BE2C (cell line): ENCODE results near the gene GALR2.
"Not testable (repeated sequence)": the region's sequence is repeated elsewhere in the genome, so short reads cannot be mapped to it uniquely, and the experiment has no call there.

Source experiments
- DNase-seq: peaks from one replicate; pipeline ENCODE4 v3.0.0-alpha.2; 2020
- H3K27me3 ChIP-seq: fragments of 250-450 bp; sonication (Bioruptor Pico); 2 replicates; pipeline ENCODE4 v1.5.1; 2020; ENCODE audit warnings: mild to moderate bottlenecking
- H3K36me3 ChIP-seq: fragments of 250-450 bp; sonication (Bioruptor Pico); 2 replicates; pipeline ENCODE4 v1.5.1; 2020; ENCODE audit warnings: mild to moderate bottlenecking
- H3K4me1 ChIP-seq: fragments of 250-450 bp; sonication (Bioruptor Pico); 2 replicates; pipeline ENCODE4 v1.5.1; 2020
- H3K4me3 ChIP-seq: 2 replicates; pipeline ENCODE4 v1.5.1; 2011; ENCODE audit warnings: low read depth, low read length
- H3K9me3 ChIP-seq: fragments of 250-450 bp; sonication (Bioruptor Pico); 2 replicates; pipeline ENCODE4 v1.5.1; 2020
- CTCF ChIP-seq: IDR thresholded peaks from 2 replicates; pipeline ENCODE4 v1.5.1; 2012; ENCODE audit warnings: mild to moderate bottlenecking, low read depth, low read length

Gene GALR2

GRCh38 chr17:76056882-76057281 lies 17.7 kb upstream of the GALR2 start:
- Histone ChIP-seq H3K4me3 (no peak overlapping the region), H3K36me3 (peaks cover 75% of the 10 kb centered on the region), H3K9me3 (no peaks in the 10 kb centered on the region), H3K4me1 (no peaks in the 10 kb centered on the region), H3K27me3 (no peaks in the 10 kb centered on the region)
- no peak for DNase-seq
- TF ChIP-seq CTCF, result peak; percentile 15; the same call in 1 of the 2 replicates

GRCh38 chr17:76058264-76058663 lies 16.3 kb upstream of the GALR2 start:
- not testable (repeated sequence) for H3K9me3 ChIP-seq, H3K4me3 ChIP-seq, H3K27me3 ChIP-seq, DNase-seq, H3K4me1 ChIP-seq
- peaks cover 76% of the 10 kb centered on the region for H3K36me3 ChIP-seq

- DNase-seq, result no peak
- peaks cover 73% of the 10 kb centered on the region for H3K36me3 ChIP-seq
- H3K27me3 ChIP-seq, result no peaks in the 10 kb centered on the region
- TF ChIP-seq CTCF, result no peak
- no peaks in the 10 kb centered on the region for H3K4me1 ChIP-seq
- no peak overlapping the region for H3K4me3 ChIP-seq
- H3K9me3 ChIP-seq, result no peaks in the 10 kb centered on the region
Observed at GRCh38 chr17:76063875-76064546, 10.6 kb upstream of the GALR2 start.

- TF ChIP-seq CTCF, result no peak
- Histone ChIP-seq H3K4me3 (no peak overlapping the region), H3K4me1 (no peaks in the 10 kb centered on the region), H3K36me3 (peaks cover 58% of the 10 kb centered on the region), H3K27me3 (no peaks in the 10 kb centered on the region), H3K9me3 (no peaks in the 10 kb centered on the region)
- no peak for DNase-seq
Observed at GRCh38 chr17:76065775-76066174, 8.8 kb upstream of the GALR2 start.

- Histone ChIP-seq H3K27me3 (peaks cover 33% of the 10 kb centered on the region), H3K4me1 (no peaks in the 10 kb centered on the region), H3K4me3 (peak overlapping the region; percentile 94), H3K9me3 (no peaks in the 10 kb centered on the region), H3K36me3 (peaks cover 13% of the 10 kb centered on the region)
- TF ChIP-seq CTCF, result no peak
- DNase-seq, result no peak
Observed at GRCh38 chr17:76071531-76072147, 2.9 kb upstream of the GALR2 start.

- Histone ChIP-seq H3K9me3 (no peaks in the 10 kb centered on the region), H3K4me1 (peaks cover 2% of the 10 kb centered on the region; the same call in 1 of the 2 replicates), H3K4me3 (peak within 1 kb of the TSS; percentile 94), H3K27me3 (peaks cover 39% of the 10 kb centered on the region), H3K36me3 (peaks cover 6% of the 10 kb centered on the region)
- TF ChIP-seq CTCF, result no peak
- DNase-seq, result peak; percentile 97
Observed at GRCh38 chr17:76072148-76072858, 2.3 kb upstream of the GALR2 start, which contains the start of gene SRP68. TSS of gene SRP68 (minus strand) at chr17:76072517. CDS start at chr17:76072491, 26 bp downstream.
